ENCODE results near the gene KCNJ15. TPM values are rescaled to one million over a fixed set of nuclear protein-coding genes. Genes with fewer than 3 reads are reported as not detected.

Gene KCNJ15
- total RNA-seq, 1 experiment from 2014 or later = not detected

- Histone ChIP-seq H4K20me1 (ENCODE audit: insufficient read depth, low read depth, low read length) (no peaks in the 10 kb centered on the region), H3K4me2 (ENCODE audit: low read depth, low read length, poor library complexity, severe bottlenecking) (no peak overlapping the region), H3K27me3 (ENCODE audit: low read length) (no peaks in the 10 kb centered on the region), H3K9me3 (ENCODE audit: low read length) (no peaks in the 10 kb centered on the region), H3K4me3 (ENCODE audit: low read length) (no peak overlapping the region), H3K9ac (ENCODE audit: low read length) (no peak overlapping the region), H3K79me2 (ENCODE audit: low read length) (no peaks in the 10 kb centered on the region), H2AFZ (ENCODE audit: low read length) (no peak overlapping the region), H3K27ac (ENCODE audit: low read length) (no peak overlapping the region), H3K4me1 (ENCODE audit: low read length) (no peaks in the 10 kb centered on the region), H3K36me3 (ENCODE audit: insufficient read depth, low read length) (no peaks in the 10 kb centered on the region), H3K9me2 (replicated peaks; ENCODE audit: insufficient read depth, low read length) (no peaks in the 10 kb centered on the region)
- DNase-seq = no peak
These were observed 8.9 kb upstream of the KCNJ15 start for GRCh38 chr21:38247738-38248510.

- no peak overlapping the region for H2AFZ ChIP-seq (ENCODE audit: low read length)
- H3K9me2 ChIP-seq (replicated peaks; ENCODE audit: insufficient read depth, low read length) = no peaks in the 10 kb centered on the region
- H3K4me2 ChIP-seq (ENCODE audit: low read depth, low read length, poor library complexity, severe bottlenecking) = no peak overlapping the region
- H3K9ac ChIP-seq (ENCODE audit: low read length) = no peak overlapping the region
- H3K4me1 ChIP-seq (ENCODE audit: low read length) = no peaks in the 10 kb centered on the region
- H3K79me2 ChIP-seq (ENCODE audit: low read length) = no peaks in the 10 kb centered on the region
- no peaks in the 10 kb centered on the region for H4K20me1 ChIP-seq (ENCODE audit: insufficient read depth, low read depth, low read length)
- H3K9me3 ChIP-seq (ENCODE audit: low read length) = no peaks in the 10 kb centered on the region
- H3K36me3 ChIP-seq (ENCODE audit: insufficient read depth, low read length) = no peaks in the 10 kb centered on the region
- no peak for DNase-seq
- no peak overlapping the region for H3K27ac ChIP-seq (ENCODE audit: low read length)
- H3K27me3 ChIP-seq (ENCODE audit: low read length) = no peaks in the 10 kb centered on the region
- H3K4me3 ChIP-seq (ENCODE audit: low read length) = no peak overlapping the region
These were observed 7.5 kb upstream of the KCNJ15 start for GRCh38 chr21:38249256-38249655.

- no peak for DNase-seq
- H3K9me3 ChIP-seq (ENCODE audit: low read length) = no peaks in the 10 kb centered on the region
- no peaks in the 10 kb centered on the region for H4K20me1 ChIP-seq (ENCODE audit: insufficient read depth, low read depth, low read length)
- no peak overlapping the region for H2AFZ ChIP-seq (ENCODE audit: low read length)
- no peaks in the 10 kb centered on the region for H3K9me2 ChIP-seq (replicated peaks; ENCODE audit: insufficient read depth, low read length)
- H3K79me2 ChIP-seq (ENCODE audit: low read length) = no peaks in the 10 kb centered on the region
- no peak overlapping the region for H3K4me2 ChIP-seq (ENCODE audit: low read depth, low read length, poor library complexity, severe bottlenecking)
- no peak overlapping the region for H3K27ac ChIP-seq (ENCODE audit: low read length)
- H3K9ac ChIP-seq (ENCODE audit: low read length) = no peak overlapping the region
- H3K4me1 ChIP-seq (ENCODE audit: low read length) = no peaks in the 10 kb centered on the region
- no peak overlapping the region for H3K4me3 ChIP-seq (ENCODE audit: low read length)
- no peaks in the 10 kb centered on the region for H3K27me3 ChIP-seq (ENCODE audit: low read length)
- H3K36me3 ChIP-seq (ENCODE audit: insufficient read depth, low read length) = no peaks in the 10 kb centered on the region
These were observed 7.0 kb upstream of the KCNJ15 start for GRCh38 chr21:38249696-38250278.

- Histone ChIP-seq H3K36me3 (ENCODE audit: insufficient read depth, low read length) (no peaks in the 10 kb centered on the region), H3K9ac (ENCODE audit: low read length) (no peak overlapping the region), H3K27me3 (ENCODE audit: low read length) (no peaks in the 10 kb centered on the region), H3K4me2 (ENCODE audit: low read depth, low read length, poor library complexity, severe bottlenecking) (no peak overlapping the region), H3K9me2 (replicated peaks; ENCODE audit: insufficient read depth, low read length) (no peaks in the 10 kb centered on the region), H3K4me1 (ENCODE audit: low read length) (no peaks in the 10 kb centered on the region), H3K9me3 (ENCODE audit: low read length) (no peaks in the 10 kb centered on the region), H2AFZ (ENCODE audit: low read length) (no peak overlapping the region), H3K27ac (ENCODE audit: low read length) (no peak overlapping the region), H3K79me2 (ENCODE audit: low read length) (no peaks in the 10 kb centered on the region), H3K4me3 (ENCODE audit: low read length) (no peak overlapping the region), H4K20me1 (ENCODE audit: insufficient read depth, low read depth, low read length) (no peaks in the 10 kb centered on the region)
- DNase-seq = no peak
These were observed 5.8 kb upstream of the KCNJ15 start for GRCh38 chr21:38250991-38251418.

GRCh38 chr21:38254970-38255369, 1.8 kb upstream of the KCNJ15 start:
- no peak overlapping the region for H3K4me2 ChIP-seq (ENCODE audit: low read depth, low read length, poor library complexity, severe bottlenecking)
- no peak overlapping the region for H3K4me3 ChIP-seq (ENCODE audit: low read length)
- H3K27me3 ChIP-seq (ENCODE audit: low read length) = no peaks in the 10 kb centered on the region
- DNase-seq = no peak
- no peaks in the 10 kb centered on the region for H3K9me3 ChIP-seq (ENCODE audit: low read length)
- no peaks in the 10 kb centered on the region for H3K9me2 ChIP-seq (replicated peaks; ENCODE audit: insufficient read depth, low read length)
- no peaks in the 10 kb centered on the region for H4K20me1 ChIP-seq (ENCODE audit: insufficient read depth, low read depth, low read length)
- no peaks in the 10 kb centered on the region for H3K36me3 ChIP-seq (ENCODE audit: insufficient read depth, low read length)
- H2AFZ ChIP-seq (ENCODE audit: low read length) = no peak overlapping the region
- no peak overlapping the region for H3K9ac ChIP-seq (ENCODE audit: low read length)
- H3K79me2 ChIP-seq (ENCODE audit: low read length) = no peaks in the 10 kb centered on the region
- no peaks in the 10 kb centered on the region for H3K4me1 ChIP-seq (ENCODE audit: low read length)
- no peak overlapping the region for H3K27ac ChIP-seq (ENCODE audit: low read length)

GRCh38 chr21:38255571-38256117, 1.1 kb upstream of the KCNJ15 start:
- H3K9me2 ChIP-seq (replicated peaks; ENCODE audit: insufficient read depth, low read length) = no peaks in the 10 kb centered on the region
- no peaks in the 10 kb centered on the region for H4K20me1 ChIP-seq (ENCODE audit: insufficient read depth, low read depth, low read length)
- H2AFZ ChIP-seq (ENCODE audit: low read length) = no peak overlapping the region
- H3K79me2 ChIP-seq (ENCODE audit: low read length) = no peaks in the 10 kb centered on the region
- H3K27me3 ChIP-seq (ENCODE audit: low read length) = no peaks in the 10 kb centered on the region
- no peaks in the 10 kb centered on the region for H3K4me1 ChIP-seq (ENCODE audit: low read length)
- no peak overlapping the region for H3K9ac ChIP-seq (ENCODE audit: low read length)
- no peak overlapping the region for H3K27ac ChIP-seq (ENCODE audit: low read length)
- DNase-seq = no peak
- H3K4me3 ChIP-seq (ENCODE audit: low read length) = no peak overlapping the region
- no peaks in the 10 kb centered on the region for H3K9me3 ChIP-seq (ENCODE audit: low read length)
- no peak overlapping the region for H3K4me2 ChIP-seq (ENCODE audit: low read depth, low read length, poor library complexity, severe bottlenecking)
- H3K36me3 ChIP-seq (ENCODE audit: insufficient read depth, low read length) = no peaks in the 10 kb centered on the region

- Histone ChIP-seq H3K79me2 (ENCODE audit: low read length) (no peaks in the 10 kb centered on the region), H3K4me3 (ENCODE audit: low read length) (no peak overlapping the region), H3K4me2 (ENCODE audit: low read depth, low read length, poor library complexity, severe bottlenecking) (no peak overlapping the region), H3K4me1 (ENCODE audit: low read length) (no peaks in the 10 kb centered on the region), H4K20me1 (ENCODE audit: insufficient read depth, low read depth, low read length) (no peaks in the 10 kb centered on the region), H3K9me3 (ENCODE audit: low read length) (no peaks in the 10 kb centered on the region), H3K9me2 (replicated peaks; ENCODE audit: insufficient read depth, low read length) (no peaks in the 10 kb centered on the region), H3K36me3 (ENCODE audit: insufficient read depth, low read length) (no peaks in the 10 kb centered on the region), H3K27ac (ENCODE audit: low read length) (no peak overlapping the region), H3K9ac (ENCODE audit: low read length) (no peak overlapping the region), H3K27me3 (ENCODE audit: low read length) (no peaks in the 10 kb centered on the region), H2AFZ (ENCODE audit: low read length) (no peak overlapping the region)
- DNase-seq = no peak
These were observed 876 bp downstream of the KCNJ15 start for GRCh38 chr21:38257667-38258066.

- Histone ChIP-seq H2AFZ (ENCODE audit: low read length) (no peak overlapping the region), H3K27me3 (ENCODE audit: low read length) (no peaks in the 10 kb centered on the region), H3K9ac (ENCODE audit: low read length) (no peak overlapping the region), H3K27ac (ENCODE audit: low read length) (no peak overlapping the region), H3K9me3 (ENCODE audit: low read length) (no peaks in the 10 kb centered on the region), H3K4me3 (ENCODE audit: low read length) (no peak overlapping the region), H3K4me1 (ENCODE audit: low read length) (no peaks in the 10 kb centered on the region), H3K79me2 (ENCODE audit: low read length) (no peaks in the 10 kb centered on the region), H3K4me2 (ENCODE audit: low read depth, low read length, poor library complexity, severe bottlenecking) (no peak overlapping the region), H3K36me3 (ENCODE audit: insufficient read depth, low read length) (no peaks in the 10 kb centered on the region), H4K20me1 (ENCODE audit: insufficient read depth, low read depth, low read length) (no peaks in the 10 kb centered on the region), H3K9me2 (replicated peaks; ENCODE audit: insufficient read depth, low read length) (no peaks in the 10 kb centered on the region)
- no peak for DNase-seq
These were observed 2.0 kb downstream of the KCNJ15 start for GRCh38 chr21:38258521-38259485.

Measured in Karpas-422 (cell line).